ENCODE results near the gene CTBP2.

GRCh38 chr10:124952123-124952522 is 208.2 kb downstream of the CTBP2 start:
- TF ChIP-seq POLR2AphosphoS5 (IDR thresholded peaks at IDR 0.05; ENCODE audit: low read depth, low read length): no peak
- no peak for TF ChIP-seq CTCF (IDR thresholded peaks at IDR 0.05)
- no peak for TF ChIP-seq TCF7L2 (IDR thresholded peaks at IDR 0.05; ENCODE audit: low read depth, low read length)

Data from Panc1 (cell line).